OCI-LY1 (cell line): ENCODE results near the gene GPT2.

Experiments
- H2AFZ ChIP-seq: fragments of 200-600 bp; sonication (generic), shearing (Covaris generic); 2 replicates; pipeline ENCODE4 v1.6.0; 2014; ENCODE audit warnings: antibody characterized with exemption, mild to moderate bottlenecking, low read length
- H3F3A ChIP-seq: fragments of 200-600 bp; sonication (generic), shearing (Covaris generic); 2 replicates; pipeline ENCODE4 v1.6.0; 2014; ENCODE audit warnings: mild to moderate bottlenecking, antibody characterized with exemption, low read length, moderate library complexity; ENCODE audit not compliant: insufficient read depth
- H3K27ac ChIP-seq: fragments of 200-600 bp; sonication (generic); 2 replicates; pipeline ENCODE4 v1.5.1; 2014; ENCODE audit warnings: low read length, mixed run types, mild to moderate bottlenecking, low read depth; ENCODE audit not compliant: poor library complexity, severe bottlenecking
- H3K27me3 ChIP-seq: fragments of 200-600 bp; sonication (generic); 2 replicates; pipeline ENCODE4 v1.6.0; 2014; ENCODE audit warnings: antibody characterized with exemption, mild to moderate bottlenecking, low read length, moderate library complexity; ENCODE audit not compliant: insufficient read depth
- H3K36me3 ChIP-seq: fragments of 200-600 bp; sonication (generic); 2 replicates; pipeline ENCODE4 v1.6.1; 2014; ENCODE audit warnings: mild to moderate bottlenecking, antibody characterized with exemption, low read length, moderate library complexity, mixed read lengths; ENCODE audit not compliant: insufficient read depth
- H3K4me1 ChIP-seq: fragments of 200-600 bp; sonication (generic); 2 replicates; pipeline ENCODE4 v1.5.1; 2014; ENCODE audit warnings: mild to moderate bottlenecking, low read length, moderate library complexity; ENCODE audit not compliant: insufficient read depth, severe bottlenecking
- H3K4me2 ChIP-seq: fragments of 200-600 bp; sonication (generic), shearing (Covaris generic); 2 replicates; pipeline ENCODE4 v1.6.1; 2014; ENCODE audit warnings: low read length
- H3K4me3 ChIP-seq: fragments of 200-600 bp; sonication (generic); 2 replicates; pipeline ENCODE4 v1.5.1; 2014; ENCODE audit warnings: low read length, low read depth, mild to moderate bottlenecking, mixed read lengths; ENCODE audit not compliant: poor library complexity, severe bottlenecking
- H3K79me2 ChIP-seq: fragments of 200-600 bp; shearing (Covaris generic); 2 replicates; pipeline ENCODE4 v1.6.1; 2016; ENCODE audit warnings: mixed run types, low read length, mixed read lengths; ENCODE audit not compliant: insufficient read depth
- H3K9ac ChIP-seq: fragments of 200-600 bp; sonication (generic), shearing (Covaris generic); 2 replicates; pipeline ENCODE4 v1.6.1; 2014; ENCODE audit warnings: mild to moderate bottlenecking, low read length, mixed read lengths
- H3K9me2 ChIP-seq: fragments of 200-600 bp; sonication (generic), shearing (Covaris generic); 2 replicates; pipeline ENCODE4 v1.6.1; 2014; ENCODE audit warnings: low read depth, mild to moderate bottlenecking, low read length, mixed read lengths
- H3K9me3 ChIP-seq: fragments of 200-600 bp; shearing (Covaris generic); 2 replicates; pipeline ENCODE4 v1.6.1; 2014; ENCODE audit warnings: low read length, mixed read lengths
- H4K20me1 ChIP-seq: fragments of 200-600 bp; sonication (generic), shearing (Covaris generic); 2 replicates; pipeline ENCODE4 v1.6.0; 2016; ENCODE audit warnings: mild to moderate bottlenecking, low read length; ENCODE audit not compliant: insufficient read depth
- CTCF ChIP-seq: fragments of 200-600 bp; sonication (generic), shearing (Covaris generic); IDR thresholded peaks from 2 replicates; pipeline ENCODE4 v1.5.1; 2017; ENCODE audit warnings: mild to moderate bottlenecking, antibody characterized with exemption, low read length, moderate library complexity, mixed read lengths
- EZH2 ChIP-seq: fragments of 200-600 bp; sonication (generic), shearing (Covaris generic); IDR thresholded peaks from 2 replicates; pipeline ENCODE4 v1.8.0; 2017; ENCODE audit warnings: borderline replicate concordance, mixed run types, mild to moderate bottlenecking, antibody characterized with exemption, low read length, moderate library complexity, mixed read lengths

Gene GPT2

GRCh38 chr16:46972429-46973206 lies 88.5 kb downstream of the GPT2 start:
- peaks cover 34% of the 10 kb centered on the region for H3K4me1 ChIP-seq
- H3K79me2 ChIP-seq, result peaks cover 37% of the 10 kb centered on the region
- no peaks in the 10 kb centered on the region for H3K9me3 ChIP-seq
- peak overlapping the region; percentile 77 for H3K4me3 ChIP-seq
- no peaks in the 10 kb centered on the region for H3F3A ChIP-seq
- no peak for TF ChIP-seq CTCF
- TF ChIP-seq EZH2, result no peak
- peak overlapping the region; percentile 44 for H3K27ac ChIP-seq
- H4K20me1 ChIP-seq, result 0 out of 2 replicates have a peak, but pooled peaks cover 7% of the 10 kb centered on the region
- H3K4me2 ChIP-seq, result peak overlapping the region; percentile 97
- H3K9ac ChIP-seq, result peak overlapping the region; percentile 75
- H2AFZ ChIP-seq, result no peak overlapping the region
- no peaks in the 10 kb centered on the region for H3K9me2 ChIP-seq
- H3K36me3 ChIP-seq, result peaks cover 34% of the 10 kb centered on the region
- no peaks in the 10 kb centered on the region for H3K27me3 ChIP-seq

- peak within 1 kb of the TSS; percentile 77 for H3K4me3 ChIP-seq
- TF ChIP-seq CTCF (no peak), EZH2 (no peak)
- H2AFZ ChIP-seq, result no peak within 1 kb of the TSS
- H3K9me3 ChIP-seq, result no peaks in the 10 kb centered on the region
- no peaks in the 10 kb centered on the region for H3F3A ChIP-seq
- H3K4me1 ChIP-seq, result peaks cover 34% of the 10 kb centered on the region
- peak within 1 kb of the TSS; percentile 97 for H3K4me2 ChIP-seq
- H3K79me2 ChIP-seq, result peaks cover 37% of the 10 kb centered on the region
- peak within 1 kb of the TSS; percentile 71 for H3K27ac ChIP-seq
- no peaks in the 10 kb centered on the region for H3K27me3 ChIP-seq
- H3K9me2 ChIP-seq, result no peaks in the 10 kb centered on the region
- H3K9ac ChIP-seq, result peak within 1 kb of the TSS; percentile 75
- H4K20me1 ChIP-seq, result 0 out of 2 replicates have a peak, but pooled peaks cover 7% of the 10 kb centered on the region
- peaks cover 26% of the 10 kb centered on the region for H3K36me3 ChIP-seq
These were observed 89.2 kb downstream of the GPT2 start, which contains the start of gene DNAJA2 for GRCh38 chr16:46973207-46973995. Gene DNAJA2, minus strand, starts transcription at chr16:46973674. Its CDS starts 102 bp downstream, at chr16:46973572.

GRCh38 chr16:46973996-46974324 lies 89.8 kb downstream of the GPT2 start:
- no peaks in the 10 kb centered on the region for H3F3A ChIP-seq
- TF ChIP-seq CTCF (no peak), EZH2 (no peak)
- no peaks in the 10 kb centered on the region for H3K27me3 ChIP-seq
- 0 out of 2 replicates have a peak, but pooled peaks cover 7% of the 10 kb centered on the region for H4K20me1 ChIP-seq
- no peaks in the 10 kb centered on the region for H3K9me3 ChIP-seq
- H3K27ac ChIP-seq, result peak overlapping the region; percentile 71
- H3K9me2 ChIP-seq, result no peaks in the 10 kb centered on the region
- peaks cover 20% of the 10 kb centered on the region for H3K36me3 ChIP-seq
- peaks cover 34% of the 10 kb centered on the region for H3K4me1 ChIP-seq
- peak overlapping the region; percentile 75 for H3K9ac ChIP-seq
- H3K79me2 ChIP-seq, result peaks cover 35% of the 10 kb centered on the region
- peak overlapping the region; percentile 77 for H3K4me3 ChIP-seq
- peak overlapping the region; percentile 97 for H3K4me2 ChIP-seq
- H2AFZ ChIP-seq, result no peak overlapping the region
